Retina (tissue), 1 donor: ENCODE measurements around the gene ZNF254.
"Not testable (repeated sequence)": the region's sequence is repeated elsewhere in the genome, so short reads cannot be mapped to it uniquely, and the experiment has no call there.

Experiments used
- DNase-seq: peaks from one replicate; pipeline ENCODE4 v3.0.0-alpha.2; 2016

Gene ZNF254

GRCh38 chr19:24086974-24087595, at the start of gene ZNF254:
TSS of gene ZNF254 (plus strand) at chr19:24087187. CDS start at chr19:24087308, 121 bp downstream.
- peak; percentile 97 for DNase-seq

GRCh38 chr19:24040621-24041020, 46.4 kb upstream of the ZNF254 start:
- no peak for DNase-seq

- DNase-seq: not testable (repeated sequence)
Observed at GRCh38 chr19:24041326-24041725, 45.7 kb upstream of the ZNF254 start.

GRCh38 chr19:24046550-24046949, 40.4 kb upstream of the ZNF254 start:
- DNase-seq: no peak

GRCh38 chr19:24048261-24048660, 38.7 kb upstream of the ZNF254 start:
- DNase-seq: no peak

- no peak for DNase-seq
Observed at GRCh38 chr19:24049537-24049936, 37.5 kb upstream of the ZNF254 start.

GRCh38 chr19:24051516-24051915, 35.5 kb upstream of the ZNF254 start:
- no peak for DNase-seq

GRCh38 chr19:24052811-24053210, 34.2 kb upstream of the ZNF254 start:
- DNase-seq: no peak

GRCh38 chr19:24053601-24054000, 33.4 kb upstream of the ZNF254 start:
- no peak for DNase-seq

GRCh38 chr19:24054044-24054935, 32.7 kb upstream of the ZNF254 start:
- no peak for DNase-seq

GRCh38 chr19:24055548-24055947, 31.4 kb upstream of the ZNF254 start:
- no peak for DNase-seq

- DNase-seq: no peak
Observed at GRCh38 chr19:24057144-24057543, 29.8 kb upstream of the ZNF254 start.

- no peak for DNase-seq
Observed at GRCh38 chr19:24059563-24060295, 27.3 kb upstream of the ZNF254 start.

GRCh38 chr19:24060687-24061356, 26.2 kb upstream of the ZNF254 start:
- no peak for DNase-seq

GRCh38 chr19:24062190-24062589, 24.8 kb upstream of the ZNF254 start:
- DNase-seq: no peak

- DNase-seq: no peak
Observed at GRCh38 chr19:24063295-24063694, 23.7 kb upstream of the ZNF254 start.

- DNase-seq: no peak
Observed at GRCh38 chr19:24064175-24064574, 22.8 kb upstream of the ZNF254 start.

GRCh38 chr19:24065243-24065642, 21.7 kb upstream of the ZNF254 start:
- DNase-seq: no peak

- DNase-seq: no peak
Observed at GRCh38 chr19:24065865-24066604, 21.0 kb upstream of the ZNF254 start.

- no peak for DNase-seq
Observed at GRCh38 chr19:24069905-24070657, 16.9 kb upstream of the ZNF254 start.

GRCh38 chr19:24071078-24071477, 15.9 kb upstream of the ZNF254 start:
- no peak for DNase-seq
